ENCODE results near the gene DIP2B.

DNA sequence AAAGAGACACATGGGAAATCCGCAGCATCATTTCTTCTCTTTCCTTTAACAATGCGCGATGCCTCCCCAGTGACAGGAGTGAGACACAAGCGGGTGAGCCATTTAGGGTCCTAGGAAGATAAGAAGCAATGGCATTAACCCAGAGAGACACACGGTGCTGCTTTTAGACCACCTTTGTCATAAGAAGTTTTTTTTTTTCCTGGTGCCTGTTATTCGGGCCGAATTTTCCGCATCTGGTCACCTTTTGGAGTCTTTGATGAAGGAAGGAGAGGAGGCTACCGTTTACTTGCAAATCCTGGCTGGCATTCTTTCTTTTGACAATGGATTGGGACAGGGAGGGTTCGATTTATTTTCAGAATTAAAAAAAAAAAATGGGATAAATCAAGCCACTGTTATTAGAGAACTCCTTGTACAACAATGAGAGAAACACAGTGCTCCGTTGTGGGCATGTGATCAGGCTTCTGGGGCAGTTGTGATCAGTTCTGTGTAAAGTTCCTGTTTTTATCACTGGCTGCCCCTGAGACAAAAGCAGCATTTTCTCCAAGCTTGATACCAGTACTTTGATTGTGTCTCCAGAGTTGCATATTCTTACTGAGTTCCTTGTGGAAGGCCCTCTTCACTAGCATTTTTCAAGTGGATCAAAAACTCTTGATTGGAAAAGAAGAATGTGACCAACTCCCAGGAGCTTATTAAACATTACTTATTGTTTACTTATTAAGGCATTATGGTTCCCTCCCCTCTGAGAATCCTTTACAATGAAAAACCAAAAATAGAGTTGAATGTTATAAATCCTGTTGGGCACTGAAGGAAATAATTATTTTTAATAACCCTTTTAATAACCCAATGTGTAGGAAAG is 1.1 kb downstream of the DIP2B start:
- TF ChIP-seq, protein P1, sequence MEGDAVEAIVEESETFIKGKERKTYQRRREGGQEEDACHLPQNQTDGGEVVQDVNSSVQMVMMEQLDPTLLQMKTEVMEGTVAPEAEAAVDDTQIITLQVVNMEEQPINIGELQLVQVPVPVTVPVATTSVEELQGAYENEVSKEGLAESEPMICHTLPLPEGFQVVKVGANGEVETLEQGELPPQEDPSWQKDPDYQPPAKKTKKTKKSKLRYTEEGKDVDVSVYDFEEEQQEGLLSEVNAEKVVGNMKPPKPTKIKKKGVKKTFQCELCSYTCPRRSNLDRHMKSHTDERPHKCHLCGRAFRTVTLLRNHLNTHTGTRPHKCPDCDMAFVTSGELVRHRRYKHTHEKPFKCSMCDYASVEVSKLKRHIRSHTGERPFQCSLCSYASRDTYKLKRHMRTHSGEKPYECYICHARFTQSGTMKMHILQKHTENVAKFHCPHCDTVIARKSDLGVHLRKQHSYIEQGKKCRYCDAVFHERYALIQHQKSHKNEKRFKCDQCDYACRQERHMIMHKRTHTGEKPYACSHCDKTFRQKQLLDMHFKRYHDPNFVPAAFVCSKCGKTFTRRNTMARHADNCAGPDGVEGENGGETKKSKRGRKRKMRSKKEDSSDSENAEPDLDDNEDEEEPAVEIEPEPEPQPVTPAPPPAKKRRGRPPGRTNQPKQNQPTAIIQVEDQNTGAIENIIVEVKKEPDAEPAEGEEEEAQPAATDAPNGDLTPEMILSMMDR (IDR thresholded peaks at IDR 0.05; ENCODE audit: low read depth, low read length): no peak
- no peak for TF ChIP-seq EZH2phosphoT487 (IDR thresholded peaks at IDR 0.05; ENCODE audit: low read depth)

Measured in OCI-LY3 (cell line).